Naive B cell (primary cell): ENCODE data around the gene NPLOC4. TPM values are rescaled to one million over a fixed set of nuclear protein-coding genes. Genes with fewer than 3 reads are reported as not detected.

Experiments used
- ATAC-seq, 2 donors: fragments of 150-1000 bp; cut with Tn5 transposase; 2 replicates each; pipeline ENCODE4 v1.10.0; 2021; ENCODE audit warnings: low read depth in 2 of 2, mild to moderate bottlenecking in 2 of 2, moderate library complexity in 2 of 2
- DNase-seq: peaks from one replicate; pipeline ENCODE4 v3.0.0; 2022
- H3K27ac Mint-ChIP-seq, 6 donors: one replicate each; pipeline ENCODE4 v1.8.0; 2020 to 2022; ENCODE audit warnings: mild to moderate bottlenecking in 6 of 6, mixed read lengths in 6 of 6, moderate library complexity in 5 of 6, inconsistent platforms in 2 of 6
- H3K27me3 Mint-ChIP-seq, 3 donors: one replicate each; pipeline ENCODE4 v1.8.0; 2021 to 2022; ENCODE audit warnings: mixed read lengths in 3 of 3, mild to moderate bottlenecking in 1 of 3
- H3K36me3 Mint-ChIP-seq, 2 donors: one replicate each; pipeline ENCODE4 v1.8.0; 2020 to 2022; ENCODE audit warnings: mixed read lengths in 2 of 2, inconsistent platforms in 1 of 2, mild to moderate bottlenecking in 1 of 2
- H3K4me1 Mint-ChIP-seq, 3 donors: one replicate each; pipeline ENCODE4 v1.8.0; 2020 to 2022; ENCODE audit warnings: mixed read lengths in 3 of 3, inconsistent platforms in 1 of 3, mild to moderate bottlenecking in 1 of 3, moderate library complexity in 1 of 3
- H3K4me3 Mint-ChIP-seq, 8 donors: one replicate each; pipeline ENCODE4 v1.8.0; 2020 to 2022; ENCODE audit warnings: mild to moderate bottlenecking in 8 of 8, mixed read lengths in 8 of 8, moderate library complexity in 8 of 8, inconsistent platforms in 2 of 8
- H3K9me3 Mint-ChIP-seq, 7 donors: one replicate each; pipeline ENCODE4 v1.8.0; 2020 to 2022; ENCODE audit warnings: mixed read lengths in 7 of 7, mild to moderate bottlenecking in 5 of 7, inconsistent platforms in 2 of 7, moderate library complexity in 1 of 7
- polyA plus RNA-seq, 6 donors: library from polyadenylated mRNA; unstranded; fragments of 300-500 nt; fragmentation: Illumina TruSeq; gene quantifications; one replicate each; pipeline ENCODE4 v1.2.3, GENCODE V29; 2021; ENCODE audit warnings: low read depth in 6 of 6

The NPLOC4 gene
- polyA plus RNA-seq, 6 donors from 2014 or later = 49.2 to 76.6 (median 57.7) TPM

DNA sequence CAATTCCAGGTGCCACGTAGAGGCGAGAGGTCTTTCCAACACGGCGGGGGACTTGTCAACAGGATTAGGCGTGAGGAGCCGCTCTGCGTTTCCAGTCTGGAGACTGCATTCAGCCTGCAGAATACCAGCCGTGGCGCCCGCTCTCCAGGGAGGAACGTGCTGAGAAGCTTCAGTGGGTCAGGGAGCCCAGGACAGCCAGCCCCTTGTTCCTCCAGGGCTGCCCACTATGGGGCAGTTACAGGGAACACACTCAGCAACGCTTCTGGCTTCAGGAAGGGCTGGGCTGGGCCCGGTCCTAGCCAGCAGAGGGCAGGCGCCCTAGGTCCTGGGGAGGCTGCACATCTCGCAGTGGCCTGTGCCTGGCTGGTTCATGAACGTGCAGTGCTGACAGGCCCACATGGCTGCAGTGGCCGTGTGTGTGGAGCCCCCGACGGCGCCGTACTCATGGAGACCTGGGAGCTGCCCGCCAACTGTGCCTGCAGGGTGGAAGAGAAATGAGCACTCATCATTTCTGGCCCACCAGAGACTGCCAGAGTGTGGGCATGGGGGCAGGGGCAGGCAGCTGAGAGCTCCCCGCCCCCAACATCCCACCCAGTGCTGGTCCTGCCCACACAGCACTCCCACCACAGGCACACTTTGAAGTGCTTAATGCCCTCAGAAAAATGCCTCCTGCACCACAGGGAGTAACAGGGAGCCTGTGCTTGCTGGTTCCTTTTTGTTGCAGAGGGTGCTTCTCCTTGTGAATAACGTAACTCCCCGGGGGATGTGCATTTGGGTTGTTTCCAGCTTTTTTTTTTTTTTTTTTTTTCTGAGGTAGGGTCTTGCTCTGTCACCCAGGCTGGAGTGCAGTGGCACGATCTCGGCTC, 77.7 kb downstream of the NPLOC4 start:
- Mint-ChIP-seq H3K27me3 (no peaks in the 10 kb centered on the region), H3K4me1 (peaks cover 27 to 51% (median 29%) of the 10 kb centered on the region in 3 donors), H3K27ac (no peak overlapping the region), H3K36me3 (peaks cover 0 to 7% of the 10 kb centered on the region in 2 donors), H3K9me3 (no peaks in the 10 kb centered on the region), H3K4me3 (peak overlapping the region in 1 of 8 donors; percentile 61)
- ATAC-seq (no peak), DNase-seq (no peak)

GRCh38 chr17:81558115-81558468, 78.8 kb downstream of the NPLOC4 start:
- DNase-seq (no peak), ATAC-seq (no peak)
- Mint-ChIP-seq H3K36me3 (peaks cover 0 to 7% of the 10 kb centered on the region in 2 donors), H3K9me3 (no peaks in the 10 kb centered on the region), H3K4me3 (peak overlapping the region in 1 of 8 donors; percentile 22), H3K27ac (no peak overlapping the region), H3K4me1 (peaks cover 38 to 55% (median 40%) of the 10 kb centered on the region in 3 donors), H3K27me3 (no peaks in the 10 kb centered on the region)

GRCh38 chr17:81557276-81558114, 79.4 kb downstream of the NPLOC4 start:
- Mint-ChIP-seq H3K4me3 (peak overlapping the region in 1 of 8 donors; percentile 9), H3K27ac (peak overlapping the region in 4 of 6 donors; percentile 38 to 90 (median 72)), H3K36me3 (peaks cover 0 to 7% of the 10 kb centered on the region in 2 donors), H3K4me1 (peaks cover 37 to 50% (median 39%) of the 10 kb centered on the region in 3 donors), H3K9me3 (no peaks in the 10 kb centered on the region), H3K27me3 (no peaks in the 10 kb centered on the region)
- ATAC-seq = no peak
- no peak for DNase-seq

DNA sequence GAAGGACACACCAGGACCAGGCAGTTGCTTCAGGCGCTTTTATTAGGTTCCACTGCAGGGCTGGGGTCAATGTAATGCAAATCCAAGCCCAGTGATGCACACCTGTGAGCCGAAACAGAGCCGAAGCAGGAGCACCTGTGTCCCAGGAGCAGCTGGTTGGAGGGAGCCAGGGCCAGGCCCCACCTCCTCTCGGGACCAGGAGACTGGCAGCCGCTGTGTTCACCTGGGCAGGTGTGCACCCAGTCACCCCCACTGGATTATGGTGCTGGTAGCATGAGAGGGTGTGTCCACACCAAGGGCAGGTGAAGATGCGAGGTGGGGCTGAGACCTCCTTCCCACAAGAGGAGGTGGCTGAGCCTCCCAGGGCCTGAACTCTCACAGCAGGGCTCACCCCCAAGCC, 80.0 kb downstream of the NPLOC4 start:
- H3K4me1 Mint-ChIP-seq = peaks cover 35 to 45% (median 37%) of the 10 kb centered on the region in 3 donors
- DNase-seq = no peak
- peaks cover 0 to 7% of the 10 kb centered on the region in 2 donors for H3K36me3 Mint-ChIP-seq
- H3K27ac Mint-ChIP-seq = peak overlapping the region in 3 of 6 donors; percentile 34 to 65 (median 59)
- H3K9me3 Mint-ChIP-seq = no peaks in the 10 kb centered on the region
- peak overlapping the region in 1 of 8 donors; percentile 9 for H3K4me3 Mint-ChIP-seq
- no peak for ATAC-seq
- H3K27me3 Mint-ChIP-seq = no peaks in the 10 kb centered on the region

DNA sequence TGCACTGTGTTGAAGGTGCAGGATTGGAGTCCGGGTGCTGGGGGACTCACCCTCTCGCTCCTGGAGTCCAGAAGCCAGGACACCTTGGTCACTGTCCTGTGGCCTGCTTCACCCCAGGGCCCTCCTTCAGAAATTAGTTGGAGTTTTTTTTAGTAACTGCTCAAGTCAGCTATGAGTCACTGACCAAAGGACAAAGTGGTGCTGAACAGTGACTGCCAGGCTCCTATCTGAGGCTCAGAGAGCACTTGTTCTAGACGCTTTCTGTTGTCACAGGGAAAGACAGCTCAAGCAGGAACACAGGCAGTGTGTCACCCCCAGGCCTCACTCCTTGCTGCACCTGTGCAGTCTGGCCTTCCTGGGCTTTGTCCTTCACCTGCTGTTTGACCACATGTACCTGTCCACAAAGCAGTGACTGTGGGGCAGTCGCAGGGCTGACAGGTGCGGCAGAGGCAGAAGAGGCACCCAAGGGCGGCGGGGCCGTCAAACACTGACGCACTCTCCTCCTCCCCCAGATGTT, 80.7 kb downstream of the NPLOC4 start:
- peak overlapping the region in 1 of 6 donors; percentile 65 for H3K27ac Mint-ChIP-seq
- no peaks in the 10 kb centered on the region for H3K9me3 Mint-ChIP-seq
- H3K36me3 Mint-ChIP-seq = peaks cover 0 to 7% of the 10 kb centered on the region in 2 donors
- peaks cover 33 to 42% (median 36%) of the 10 kb centered on the region in 3 donors for H3K4me1 Mint-ChIP-seq
- H3K4me3 Mint-ChIP-seq = no peak overlapping the region
- no peaks in the 10 kb centered on the region for H3K27me3 Mint-ChIP-seq
- DNase-seq (no peak), ATAC-seq (no peak)

DNA sequence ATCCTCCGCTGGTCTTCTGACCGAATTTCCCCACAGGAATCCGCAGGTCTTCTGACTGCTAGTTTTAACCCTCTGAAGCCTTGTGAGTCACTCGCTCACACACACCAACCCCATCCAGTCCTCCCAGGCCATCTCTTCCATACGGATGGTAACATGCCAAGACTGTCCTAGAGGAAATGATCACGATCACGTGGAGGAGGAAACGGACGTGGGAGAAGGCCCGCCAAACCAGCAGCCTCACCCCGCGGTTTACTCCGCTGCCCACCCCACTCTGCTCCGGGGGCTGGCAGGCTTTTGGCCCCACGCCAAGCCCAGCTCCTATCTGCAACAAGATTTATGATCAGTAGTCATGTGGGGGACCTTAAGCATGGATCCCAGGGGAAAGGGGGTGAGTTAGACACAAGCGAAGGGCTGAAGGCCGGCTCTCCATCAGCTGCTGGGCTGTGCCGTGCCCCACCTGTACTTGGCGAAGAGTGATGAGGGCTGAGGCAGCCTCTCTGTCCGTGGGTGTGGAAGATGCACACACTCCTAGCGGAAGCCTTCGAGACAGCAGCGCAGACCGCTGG, 83.2 kb downstream of the NPLOC4 start:
- ATAC-seq (no peak), DNase-seq (no peak)
- no peaks in the 10 kb centered on the region for H3K9me3 Mint-ChIP-seq
- no peaks in the 10 kb centered on the region for H3K27me3 Mint-ChIP-seq
- H3K4me3 Mint-ChIP-seq = peak overlapping the region; percentile 90 to 97 (median 94)
- peak overlapping the region in 5 of 6 donors; percentile 88 to 97 (median 95) for H3K27ac Mint-ChIP-seq
- H3K4me1 Mint-ChIP-seq = peaks cover 35 to 48% (median 45%) of the 10 kb centered on the region in 3 donors
- H3K36me3 Mint-ChIP-seq = peaks cover 0 to 7% of the 10 kb centered on the region in 2 donors

- peak overlapping the region; percentile 90 to 97 (median 94) for H3K4me3 Mint-ChIP-seq
- H3K4me1 Mint-ChIP-seq = peaks cover 35 to 48% (median 45%) of the 10 kb centered on the region in 3 donors
- no peaks in the 10 kb centered on the region for H3K9me3 Mint-ChIP-seq
- H3K36me3 Mint-ChIP-seq = peaks cover 0 to 7% of the 10 kb centered on the region in 2 donors
- no peaks in the 10 kb centered on the region for H3K27me3 Mint-ChIP-seq
- ATAC-seq = peak; percentile 68 to 71
- peak overlapping the region; percentile 88 to 97 (median 95) for H3K27ac Mint-ChIP-seq
- DNase-seq = peak; percentile 78
Measured at GRCh38 chr17:81553018-81553615, 83.8 kb downstream of the NPLOC4 start.

GRCh38 chr17:81552244-81553017, 84.5 kb downstream of the NPLOC4 start, which contains the start of gene FAAP100:
Gene FAAP100, minus strand, starts transcription at chr17:81552353. Its CDS starts 23 bp downstream, at chr17:81552330.
- peaks cover 0 to 5% of the 10 kb centered on the region in 2 donors for H3K36me3 Mint-ChIP-seq
- peak; percentile 67 to 69 for ATAC-seq
- no peaks in the 10 kb centered on the region for H3K9me3 Mint-ChIP-seq
- peak within 1 kb of the TSS; percentile 88 to 97 (median 95) for H3K27ac Mint-ChIP-seq
- peak; percentile 85 for DNase-seq
- H3K27me3 Mint-ChIP-seq = no peaks in the 10 kb centered on the region
- peak within 1 kb of the TSS; percentile 90 to 97 (median 94) for H3K4me3 Mint-ChIP-seq
- peaks cover 35 to 45% (median 44%) of the 10 kb centered on the region in 3 donors for H3K4me1 Mint-ChIP-seq

DNA sequence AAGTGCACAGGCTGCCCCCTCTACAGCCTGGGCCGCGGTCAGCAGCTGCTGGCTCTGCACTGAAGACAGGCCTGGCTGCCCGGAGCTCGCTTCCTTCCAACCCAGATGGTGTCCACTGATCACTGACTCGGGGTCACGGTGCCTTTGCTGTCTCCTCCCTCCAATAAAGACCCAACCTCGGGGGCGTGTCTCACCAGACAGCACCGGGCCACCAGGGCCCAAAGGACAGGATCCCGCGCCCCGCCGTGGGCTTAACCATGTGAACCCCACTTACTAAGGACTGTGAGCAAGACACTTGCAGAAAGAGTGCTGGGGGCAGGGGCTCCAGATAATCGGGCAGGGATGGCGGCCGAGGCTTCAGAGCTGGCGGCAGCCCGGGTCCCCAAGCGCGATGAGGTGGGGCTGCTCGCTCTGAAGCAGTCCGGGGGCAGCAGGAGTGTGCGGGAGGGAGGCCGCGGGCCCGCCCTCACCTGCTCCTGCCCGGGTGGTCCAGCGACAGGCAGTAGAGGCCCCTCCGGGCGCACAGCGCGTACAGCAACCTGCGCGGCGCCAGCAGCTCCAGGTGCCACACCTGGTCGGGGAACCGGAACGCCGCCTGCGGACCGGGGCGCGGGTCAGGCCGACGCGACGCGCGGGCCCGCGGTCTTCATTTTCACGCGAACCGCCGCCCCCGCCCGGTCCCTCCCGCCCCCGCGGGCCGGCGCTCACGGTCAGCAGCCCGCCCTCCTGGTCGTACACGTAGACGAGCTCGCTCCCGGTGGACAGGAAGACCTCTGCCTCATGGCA, 85.3 kb downstream of the NPLOC4 start:
- Mint-ChIP-seq H3K9me3 (no peaks in the 10 kb centered on the region), H3K36me3 (no peaks in the 10 kb centered on the region), H3K4me1 (peaks cover 31 to 45% (median 41%) of the 10 kb centered on the region in 3 donors), H3K27me3 (no peaks in the 10 kb centered on the region), H3K4me3 (peak overlapping the region; percentile 82 to 97 (median 90)), H3K27ac (peak overlapping the region in 5 of 6 donors; percentile 33 to 82 (median 67))
- no peak for DNase-seq
- ATAC-seq = peak; percentile 3

DNA sequence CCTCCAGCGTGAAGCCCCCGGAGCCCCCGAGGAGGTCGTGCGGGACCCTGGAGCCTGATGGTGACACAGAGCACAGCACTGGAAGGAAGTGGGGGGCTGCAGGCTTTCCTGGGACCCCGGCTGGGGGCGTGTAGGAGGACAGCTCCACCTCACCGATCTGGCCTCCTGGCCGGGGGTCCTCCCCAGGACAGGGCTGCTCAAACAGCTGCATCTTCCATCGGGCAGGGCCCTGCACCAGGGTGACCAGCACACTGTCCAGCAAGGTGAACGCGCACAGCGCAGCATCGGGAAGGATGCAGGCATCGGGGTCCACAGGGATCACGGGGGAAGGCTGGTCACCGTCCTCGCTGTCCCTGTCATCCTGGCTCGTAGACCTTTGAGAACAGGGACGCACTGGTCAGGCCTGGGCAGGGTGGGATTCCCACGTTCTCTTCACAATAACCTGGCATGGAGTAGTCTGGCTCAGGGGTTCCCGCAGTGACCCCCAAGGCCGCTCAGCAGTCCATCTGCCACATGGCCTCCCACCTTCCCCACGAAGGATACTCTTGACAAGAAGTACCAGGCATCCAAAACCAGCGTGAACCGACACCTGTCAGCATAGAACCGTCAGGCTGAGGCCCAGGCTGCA, 86.0 kb downstream of the NPLOC4 start:
- H3K9me3 Mint-ChIP-seq = no peaks in the 10 kb centered on the region
- H3K36me3 Mint-ChIP-seq = no peaks in the 10 kb centered on the region
- H3K27me3 Mint-ChIP-seq = no peaks in the 10 kb centered on the region
- no peak for DNase-seq
- H3K4me1 Mint-ChIP-seq = peaks cover 31 to 45% (median 41%) of the 10 kb centered on the region in 3 donors
- H3K27ac Mint-ChIP-seq = peak overlapping the region in 4 of 6 donors; percentile 62 to 82 (median 74)
- ATAC-seq = no peak
- H3K4me3 Mint-ChIP-seq = peak overlapping the region; percentile 82 to 95 (median 88)

DNA sequence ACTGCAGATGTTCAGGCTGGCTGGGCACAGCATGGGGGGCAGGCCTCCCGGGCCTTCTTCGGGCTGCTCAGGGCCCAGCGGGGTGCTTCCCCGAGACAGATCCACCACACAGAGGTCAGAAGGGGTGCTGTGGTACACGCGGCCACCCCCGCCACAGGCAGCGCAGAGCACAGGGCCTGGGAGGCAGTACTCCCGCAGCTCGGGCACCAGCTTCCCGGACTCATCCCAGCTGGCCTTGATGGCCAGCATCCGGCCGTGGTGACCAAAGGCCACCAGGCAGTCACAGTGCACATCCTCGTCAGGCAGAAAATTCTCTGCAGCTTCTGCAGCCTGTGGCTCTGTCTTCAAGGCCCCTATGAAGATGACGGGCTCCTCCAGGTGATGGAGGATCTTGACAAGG, 86.6 kb downstream of the NPLOC4 start:
- Mint-ChIP-seq H3K4me1 (peaks cover 31 to 45% (median 36%) of the 10 kb centered on the region in 3 donors), H3K27me3 (no peaks in the 10 kb centered on the region), H3K36me3 (no peaks in the 10 kb centered on the region), H3K4me3 (peak overlapping the region; percentile 82 to 94 (median 87)), H3K9me3 (no peaks in the 10 kb centered on the region), H3K27ac (peak overlapping the region in 2 of 6 donors; percentile 15 to 47)
- ATAC-seq = no peak
- no peak for DNase-seq
